H9 (cell line): Measurements from ENCODE around the gene DTNB. TPM values are rescaled to one million over a fixed set of nuclear protein-coding genes. Genes with fewer than 3 reads are reported as not detected.

ENCODE experiments used
- DNase-seq: peaks from one replicate; pipeline ENCODE4 v3.0.0-alpha.2; 2017
- H2AFZ ChIP-seq: one replicate; pipeline ENCODE4 v1.6.1; 2013; ENCODE audit warnings: mild to moderate bottlenecking, low read length, control low read depth, moderate library complexity
- H2AK5ac ChIP-seq: 2 replicates; pipeline ENCODE4 v1.6.1; 2013; ENCODE audit warnings: low read length, control low read depth, mixed read lengths; ENCODE audit not compliant: insufficient read length
- H2BK120ac ChIP-seq: one replicate; pipeline ENCODE4 v1.6.1; 2013; ENCODE audit warnings: low read depth, mild to moderate bottlenecking, low read length, control low read depth, inconsistent platforms; ENCODE audit not compliant: poor library complexity, severe bottlenecking
- H2BK12ac ChIP-seq: 2 replicates; pipeline ENCODE4 v1.6.1; 2013; ENCODE audit warnings: low read length, control low read depth, mixed read lengths, low read depth; ENCODE audit not compliant: insufficient read length
- H2BK15ac ChIP-seq: 2 replicates; pipeline ENCODE4 v1.6.1; 2013; ENCODE audit warnings: low read depth, low read length, control low read depth
- H2BK20ac ChIP-seq: one replicate; pipeline ENCODE4 v1.6.1; 2013; ENCODE audit warnings: low read depth, mild to moderate bottlenecking, low read length, control low read depth, inconsistent platforms; ENCODE audit not compliant: poor library complexity, severe bottlenecking
- H2BK5ac ChIP-seq: 2 replicates; pipeline ENCODE4 v1.6.1; 2013; ENCODE audit warnings: low read length, control low read depth, mixed read lengths; ENCODE audit not compliant: insufficient read length
- H3K14ac ChIP-seq: 2 replicates; pipeline ENCODE4 v1.6.1; 2013; ENCODE audit warnings: low read length, control low read depth; ENCODE audit not compliant: insufficient read depth
- H3K18ac ChIP-seq: 2 replicates; pipeline ENCODE4 v1.6.1; 2013; ENCODE audit warnings: low read depth, mild to moderate bottlenecking, mixed read lengths, low read length, control low read depth; ENCODE audit not compliant: insufficient read length
- H3K23ac ChIP-seq: 2 replicates; pipeline ENCODE4 v1.6.1; 2013; ENCODE audit warnings: low read length, control low read depth, mixed read lengths, low read depth; ENCODE audit not compliant: insufficient read length
- H3K23me2 ChIP-seq: 2 replicates; pipeline ENCODE4 v1.6.1; 2013; ENCODE audit warnings: low read depth, mild to moderate bottlenecking, mixed read lengths, low read length, control low read depth; ENCODE audit not compliant: insufficient read length, poor library complexity, severe bottlenecking
- H3K27ac ChIP-seq: 2 replicates; pipeline ENCODE4 v1.5.1; 2013; ENCODE audit warnings: low read length, control low read depth, mixed read lengths, low read depth; ENCODE audit not compliant: insufficient read length
- H3K27me3 ChIP-seq: 2 replicates; pipeline ENCODE4 v1.6.1; 2013; ENCODE audit warnings: low read length, control low read depth, inconsistent platforms; ENCODE audit not compliant: insufficient read depth
- H3K4ac ChIP-seq: 2 replicates; pipeline ENCODE4 v1.6.1; 2013; ENCODE audit warnings: low read depth, mild to moderate bottlenecking, control low read depth, inconsistent platforms, low read length, moderate library complexity
- H3K4me1 ChIP-seq: 2 replicates; pipeline ENCODE4 v1.6.1; 2013; ENCODE audit warnings: low read length, control low read depth, inconsistent platforms; ENCODE audit not compliant: insufficient read depth
- H3K4me2 ChIP-seq: 2 replicates; pipeline ENCODE4 v1.6.1; 2013; ENCODE audit warnings: low read length, control low read depth, mixed read lengths; ENCODE audit not compliant: insufficient read length, insufficient read depth
- H3K56ac ChIP-seq: 2 replicates; pipeline ENCODE4 v1.6.1; 2013; ENCODE audit warnings: low read depth, mild to moderate bottlenecking, mixed read lengths, low read length, control low read depth; ENCODE audit not compliant: insufficient read length
- H3K79me1 ChIP-seq: 2 replicates; pipeline ENCODE4 v1.6.1; 2013; ENCODE audit warnings: low read depth, mild to moderate bottlenecking, moderate library complexity, low read length, control low read depth, inconsistent platforms; ENCODE audit not compliant: insufficient read depth, poor library complexity, severe bottlenecking
- H3K79me2 ChIP-seq: 2 replicates; pipeline ENCODE4 v1.6.1; 2013; ENCODE audit warnings: low read length, control low read depth, inconsistent platforms; ENCODE audit not compliant: insufficient read depth
- H3K9ac ChIP-seq: 2 replicates; pipeline ENCODE4 v1.6.1; 2013; ENCODE audit warnings: low read length, control low read depth, mixed read lengths; ENCODE audit not compliant: insufficient read length; ENCODE audit errors: extremely low read depth
- H3K9me3 ChIP-seq: one replicate; pipeline ENCODE4 v1.6.1; 2013; ENCODE audit warnings: low read depth, low read length, inconsistent platforms; ENCODE audit not compliant: control insufficient read depth
- H3T11ph ChIP-seq: one replicate; pipeline ENCODE4 v1.6.1; 2013; ENCODE audit warnings: mild to moderate bottlenecking, low read length, control low read depth, inconsistent platforms
- H4K20me1 ChIP-seq: one replicate; pipeline ENCODE4 v1.6.1; 2013; ENCODE audit not compliant: control insufficient read depth, insufficient read length, insufficient read depth
- H4K5ac ChIP-seq: 2 replicates; pipeline ENCODE4 v1.6.1; 2013; ENCODE audit warnings: low read depth, mild to moderate bottlenecking, mixed read lengths, low read length, control low read depth; ENCODE audit not compliant: insufficient read length
- H4K8ac ChIP-seq: replicated peaks from 2 replicates; pipeline ENCODE4 v1.6.1; 2013; ENCODE audit warnings: low read length, control low read depth, mixed read lengths, low read depth; ENCODE audit not compliant: insufficient read length
- H4K91ac ChIP-seq: 2 replicates; pipeline ENCODE4 v1.6.1; 2013; ENCODE audit warnings: low read depth, mild to moderate bottlenecking, moderate library complexity, mixed read lengths, low read length, control low read depth; ENCODE audit not compliant: insufficient read length
- H3K27ac Mint-ChIP-seq, 3 experiments: 2 replicates in 2 of 3; 3 replicates in 1 of 3; pipeline ENCODE4 v1.8.0; 2020 to 2021; ENCODE audit warnings: mixed read lengths in 3 of 3, mild to moderate bottlenecking in 1 of 3, moderate library complexity in 1 of 3
- H3K27me3 Mint-ChIP-seq: 2 replicates; pipeline ENCODE4 v1.8.0; 2021; ENCODE audit warnings: low read depth, mild to moderate bottlenecking, moderate library complexity, mixed read lengths
- H3K36me3 Mint-ChIP-seq, 3 experiments: 2 replicates in 2 of 3; 3 replicates in 1 of 3; pipeline ENCODE4 v1.8.0; 2020 to 2021; ENCODE audit warnings: low read depth in 3 of 3, mixed read lengths in 3 of 3; ENCODE audit not compliant: insufficient read depth in 1 of 3
- H3K4me1 Mint-ChIP-seq, 2 experiments: 2 replicates each; pipeline ENCODE4 v1.8.0; 2020; ENCODE audit warnings: mixed read lengths in 2 of 2
- H3K4me3 Mint-ChIP-seq, 2 experiments: 2 replicates in 1 of 2; 3 replicates in 1 of 2; pipeline ENCODE4 v1.8.0; 2020 to 2021; ENCODE audit warnings: mild to moderate bottlenecking in 2 of 2, mixed read lengths in 2 of 2, moderate library complexity in 1 of 2
- H3K9me3 Mint-ChIP-seq, 2 experiments: 2 replicates in 1 of 2; 3 replicates in 1 of 2; pipeline ENCODE4 v1.8.0; 2020; ENCODE audit warnings: mild to moderate bottlenecking in 2 of 2, mixed read lengths in 2 of 2, moderate library complexity in 1 of 2
- WGBS: extraction: QIAGEN DNeasy Blood & Tissue Kit; methylation state at CpG from one replicate; pipeline ENCODE4 v1.1.7; 2013; ENCODE audit warnings: missing lambda C conversion rate, low lambda C conversion rate, mixed read lengths; ENCODE audit not compliant: insufficient read length; ENCODE audit errors: extremely low coverage; 5-methylcytosine and 5-hydroxymethylcytosine counted together
- total RNA-seq: library from RNA; stranded (reverse); gene quantifications from 2 replicates; pipeline ENCODE4 v1.2.1, GENCODE V29; 2021
- TF ChIP-seq, protein P1 (sequence below): fragments of 200-600 bp; sonication (generic); conservative IDR thresholded peaks from 3 replicates; pipeline ENCODE4 v1.8.0; 2021; ENCODE audit warnings: antibody characterized with exemption, mild to moderate bottlenecking

DTNB gene
- total RNA-seq, 1 experiment from 2014 or later = 26.7 TPM

DNA sequence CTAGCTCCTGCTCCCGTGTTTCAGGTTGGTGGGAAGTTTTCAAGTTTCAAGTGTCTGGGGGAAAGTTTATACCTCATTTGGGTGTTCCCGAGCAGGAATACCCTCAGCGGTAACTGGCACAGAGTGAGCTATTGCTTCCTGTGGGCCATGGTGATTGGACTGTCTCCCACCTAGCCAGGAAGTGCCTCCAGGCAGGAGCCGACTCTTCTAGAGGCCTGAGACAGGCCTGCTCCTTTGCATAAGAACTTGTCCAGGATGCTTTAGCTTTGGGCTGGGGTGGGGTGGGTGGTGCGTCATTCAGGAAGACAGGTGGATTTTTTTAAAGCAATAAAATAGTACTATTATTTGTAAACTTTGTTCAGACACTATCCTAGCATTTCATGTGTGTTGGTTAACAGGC lies 308.1 kb downstream of the DTNB start:
- no peak for DNase-seq
- H3K4me3 Mint-ChIP-seq = no peak overlapping the region
- H3K4me1 Mint-ChIP-seq = peaks cover 12 to 17% of the 10 kb centered on the region in 2 experiments

More for the DNA sequence above, 308.1 kb downstream of the DTNB start:
- Histone ChIP-seq H3K23ac (no peak overlapping the region), H3K4me1 (no peaks in the 10 kb centered on the region; the same call in 1 of the 2 replicates), H2BK15ac (no peak overlapping the region), H3T11ph (no peak overlapping the region), H2AK5ac (no peak overlapping the region), H2BK120ac (no peak overlapping the region), H4K8ac (no peak overlapping the region), H3K79me2 (no peaks in the 10 kb centered on the region), H3K79me1 (no peaks in the 10 kb centered on the region), H4K20me1 (no peaks in the 10 kb centered on the region), H3K4me2 (no peak overlapping the region), H3K23me2 (no peaks in the 10 kb centered on the region), H3K27ac (no peak overlapping the region), H2BK20ac (no peak overlapping the region), H3K18ac (no peak overlapping the region), H3K4ac (no peak overlapping the region), H2AFZ (no peak overlapping the region), H3K56ac (no peak overlapping the region), H4K91ac (no peak overlapping the region), H3K9me3 (no peaks in the 10 kb centered on the region), H2BK12ac (no peak overlapping the region), H3K9ac (no peak overlapping the region), H3K14ac (no peak overlapping the region), H2BK5ac (no peak overlapping the region), H3K27me3 (peaks cover 2% of the 10 kb centered on the region; the same call in 1 of the 2 replicates), H4K5ac (no peak overlapping the region)
- Mint-ChIP-seq H3K36me3 (no peaks in the 10 kb centered on the region), H3K27me3 (peaks cover 70% of the 10 kb centered on the region), H3K9me3 (no peaks in the 10 kb centered on the region), H3K27ac (no peak overlapping the region)
- TF ChIP-seq, protein P1, sequence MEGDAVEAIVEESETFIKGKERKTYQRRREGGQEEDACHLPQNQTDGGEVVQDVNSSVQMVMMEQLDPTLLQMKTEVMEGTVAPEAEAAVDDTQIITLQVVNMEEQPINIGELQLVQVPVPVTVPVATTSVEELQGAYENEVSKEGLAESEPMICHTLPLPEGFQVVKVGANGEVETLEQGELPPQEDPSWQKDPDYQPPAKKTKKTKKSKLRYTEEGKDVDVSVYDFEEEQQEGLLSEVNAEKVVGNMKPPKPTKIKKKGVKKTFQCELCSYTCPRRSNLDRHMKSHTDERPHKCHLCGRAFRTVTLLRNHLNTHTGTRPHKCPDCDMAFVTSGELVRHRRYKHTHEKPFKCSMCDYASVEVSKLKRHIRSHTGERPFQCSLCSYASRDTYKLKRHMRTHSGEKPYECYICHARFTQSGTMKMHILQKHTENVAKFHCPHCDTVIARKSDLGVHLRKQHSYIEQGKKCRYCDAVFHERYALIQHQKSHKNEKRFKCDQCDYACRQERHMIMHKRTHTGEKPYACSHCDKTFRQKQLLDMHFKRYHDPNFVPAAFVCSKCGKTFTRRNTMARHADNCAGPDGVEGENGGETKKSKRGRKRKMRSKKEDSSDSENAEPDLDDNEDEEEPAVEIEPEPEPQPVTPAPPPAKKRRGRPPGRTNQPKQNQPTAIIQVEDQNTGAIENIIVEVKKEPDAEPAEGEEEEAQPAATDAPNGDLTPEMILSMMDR = no peak
- WGBS = no CpG with 5 or more reads among the region's 5 CpGs
